Measurements from ENCODE around the gene FEV. TPM values are rescaled to one million over a fixed set of nuclear protein-coding genes. Genes with fewer than 3 reads are reported as not detected.

FEV gene
- total RNA-seq, 2 donors from 2014 or later, result not detected

- 1 to 5% methylated on average over 12 to 70 of the region's 70 CpGs for WGBS, 2 experiments (ENCODE audit: insufficient coverage in 1 of 2, insufficient read length in 1 of 2)
- Histone ChIP-seq H3K9me3 (ENCODE audit: control insufficient read depth, low read length) (no peaks in the 10 kb centered on the region), H3K4me3 (ENCODE audit: low read length) (peak overlapping the region; percentile 91), H3K4me1 (ENCODE audit: control insufficient read depth, insufficient read depth, low read length) (peaks cover 10% of the 10 kb centered on the region), H3K27ac (ENCODE audit: low read depth, low read length) (no peak overlapping the region), H3K9ac (ENCODE audit: extremely low read depth, low read length, poor library complexity, severe bottlenecking) (peak overlapping the region; percentile 93), H3K27me3 (ENCODE audit: control insufficient read depth, insufficient read depth, low read length, poor library complexity, severe bottlenecking) (peaks cover 37% of the 10 kb centered on the region), H3K36me3 (ENCODE audit: control insufficient read depth, insufficient read depth, low read length) (no peaks in the 10 kb centered on the region)
- no peaks in the 10 kb centered on the region for H3K9me3 Mint-ChIP-seq
- DNase-seq, result peak; percentile 89
- peak overlapping the region; percentile 81 for H3K4me3 Mint-ChIP-seq
- TF ChIP-seq CTCF (conservative IDR thresholded peaks at IDR 0.05), result no peak
- H3K27me3 Mint-ChIP-seq (ENCODE audit: insufficient read depth), result peaks cover 72% of the 10 kb centered on the region
- peak overlapping the region; percentile 82 for H3K27ac Mint-ChIP-seq
- H3K4me1 Mint-ChIP-seq, result peaks cover 22% of the 10 kb centered on the region
- no peaks in the 10 kb centered on the region for H3K36me3 Mint-ChIP-seq (ENCODE audit: low read depth)
These were observed 16.8 kb upstream of the FEV start for GRCh38 chr2:219001577-219002394.

GRCh38 chr2:219001100-219001576 lies 16.2 kb upstream of the FEV start:
- H3K4me3 ChIP-seq (ENCODE audit: low read length), result peak overlapping the region; percentile 91

GRCh38 chr2:219000569-219000960 lies 15.6 kb upstream of the FEV start:
- no peak for TF ChIP-seq CTCF (conservative IDR thresholded peaks at IDR 0.05)
- H3K4me3 Mint-ChIP-seq, result peak overlapping the region; percentile 81
- Histone ChIP-seq H3K36me3 (ENCODE audit: control insufficient read depth, insufficient read depth, low read length) (no peaks in the 10 kb centered on the region), H3K27ac (ENCODE audit: low read depth, low read length) (no peak overlapping the region), H3K4me1 (ENCODE audit: control insufficient read depth, insufficient read depth, low read length) (peaks cover 14% of the 10 kb centered on the region), H3K9me3 (ENCODE audit: control insufficient read depth, low read length) (no peaks in the 10 kb centered on the region), H3K9ac (ENCODE audit: extremely low read depth, low read length, poor library complexity, severe bottlenecking) (peak overlapping the region; percentile 93), H3K27me3 (ENCODE audit: control insufficient read depth, insufficient read depth, low read length, poor library complexity, severe bottlenecking) (peaks cover 30% of the 10 kb centered on the region), H3K4me3 (ENCODE audit: low read length) (peak overlapping the region; percentile 91)
- 0 to 11% methylated on average over 1 to 8 of the region's 8 CpGs for WGBS, 2 experiments (ENCODE audit: insufficient coverage in 1 of 2, insufficient read length in 1 of 2)
- peak; percentile 67 for DNase-seq
- peaks cover 25% of the 10 kb centered on the region for H3K4me1 Mint-ChIP-seq
- no peaks in the 10 kb centered on the region for H3K36me3 Mint-ChIP-seq (ENCODE audit: low read depth)
- no peaks in the 10 kb centered on the region for H3K9me3 Mint-ChIP-seq
- H3K27ac Mint-ChIP-seq, result peak overlapping the region; percentile 87
- H3K27me3 Mint-ChIP-seq (ENCODE audit: insufficient read depth), result peaks cover 70% of the 10 kb centered on the region

More at GRCh38 chr2:219001100-219001576, 16.2 kb upstream of the FEV start:
- no peak for TF ChIP-seq CTCF (conservative IDR thresholded peaks at IDR 0.05)
- H3K27me3 ChIP-seq (ENCODE audit: control insufficient read depth, insufficient read depth, low read length, poor library complexity, severe bottlenecking), result peaks cover 31% of the 10 kb centered on the region
- Mint-ChIP-seq H3K27me3 (ENCODE audit: insufficient read depth) (peaks cover 70% of the 10 kb centered on the region), H3K36me3 (ENCODE audit: low read depth) (no peaks in the 10 kb centered on the region), H3K4me1 (peaks cover 24% of the 10 kb centered on the region), H3K9me3 (no peaks in the 10 kb centered on the region), H3K4me3 (peak overlapping the region; percentile 81), H3K27ac (peak overlapping the region; percentile 87)
- H3K27ac ChIP-seq (ENCODE audit: low read depth, low read length), result no peak overlapping the region
- 3 to 4% methylated on average over 8 to 26 of the region's 26 CpGs for WGBS, 2 experiments (ENCODE audit: insufficient coverage in 1 of 2, insufficient read length in 1 of 2)
- H3K36me3 ChIP-seq (ENCODE audit: control insufficient read depth, insufficient read depth, low read length), result no peaks in the 10 kb centered on the region
- no peaks in the 10 kb centered on the region for H3K9me3 ChIP-seq (ENCODE audit: control insufficient read depth, low read length)
- peak overlapping the region; percentile 93 for H3K9ac ChIP-seq (ENCODE audit: extremely low read depth, low read length, poor library complexity, severe bottlenecking)
- peak; percentile 55 for DNase-seq
- peaks cover 14% of the 10 kb centered on the region for H3K4me1 ChIP-seq (ENCODE audit: control insufficient read depth, insufficient read depth, low read length)
